Bronchial epithelial cell (primary cell): ENCODE data around the gene MET. TPM values are rescaled to one million over a fixed set of nuclear protein-coding genes. Genes with fewer than 3 reads are reported as not detected.
A peak's percentile ranks its signal among the peaks of the same experiment; 100 is the strongest.

ENCODE experiments used
- DNase-seq: peaks from one replicate; pipeline ENCODE4 v3.0.0-alpha.2; 2010; ENCODE audit warnings: low read depth
- FAIRE-seq: peaks from 2 replicates; lab custom pipeline; 2011; peaks lifted over from hg19 to GRCh38; lab: Jason Lieb, UNC
- H3K27me3 ChIP-seq: 2 replicates; pipeline ENCODE4 v1.5.1; 2011; ENCODE audit warnings: low read length; ENCODE audit not compliant: control insufficient read depth, insufficient read depth
- H3K36me3 ChIP-seq: 2 replicates; pipeline ENCODE4 v1.5.1; 2011; ENCODE audit warnings: low read length; ENCODE audit not compliant: control insufficient read depth, insufficient read depth
- H3K4me3 ChIP-seq: 2 replicates; pipeline ENCODE4 v1.5.1; 2011; ENCODE audit warnings: mild to moderate bottlenecking, low read depth, low read length, control low read depth
- CTCF ChIP-seq: IDR thresholded peaks from 2 replicates; pipeline ENCODE4 v1.5.1; 2011; ENCODE audit warnings: mild to moderate bottlenecking, moderate library complexity, low read length, control low read depth, inconsistent platforms; ENCODE audit not compliant: insufficient read depth, severe bottlenecking
- total RNA-seq: library from RNA; depleted of rRNA; stranded (reverse); fragments of >200 nt; gene quantifications from 2 replicates; pipeline ENCODE4 v1.2.1, GENCODE V29; 2014

MET gene
- total RNA-seq, 1 donor from 2014 or later, result 156 TPM

- DNase-seq (no peak), FAIRE-seq (no peak)
- Histone ChIP-seq H3K27me3 (no peaks in the 10 kb centered on the region), H3K36me3 (no peaks in the 10 kb centered on the region), H3K4me3 (no peak overlapping the region)
- TF ChIP-seq CTCF, result no peak
These were observed 3.9 kb downstream of the MET start for GRCh38 chr7:116675812-116676355.

DNA sequence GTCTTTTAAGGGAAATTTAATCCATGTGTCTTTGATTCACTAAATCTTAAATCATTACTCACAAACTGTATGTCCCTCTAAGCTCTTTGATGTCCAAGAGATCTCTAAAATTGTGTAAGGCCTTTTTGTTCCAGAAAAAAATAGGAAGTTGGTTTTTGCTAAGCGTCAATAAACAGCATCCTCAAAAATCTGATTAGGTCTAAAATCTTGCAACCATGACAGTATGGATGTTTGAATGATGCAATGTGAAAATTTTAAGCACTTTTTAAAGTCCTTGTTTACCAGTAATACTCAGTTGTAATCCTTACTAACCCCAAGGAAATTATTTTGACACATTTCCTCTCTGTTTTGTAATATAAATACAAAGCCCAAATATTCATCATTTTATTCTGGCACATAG is 6.8 kb downstream of the MET start:
- no peak for TF ChIP-seq CTCF
- Histone ChIP-seq H3K27me3 (no peaks in the 10 kb centered on the region), H3K4me3 (no peak overlapping the region), H3K36me3 (peaks cover 1% of the 10 kb centered on the region)
- FAIRE-seq, result no peak
- no peak for DNase-seq

- peak; percentile 100 for DNase-seq
- H3K36me3 ChIP-seq, result peaks cover 1% of the 10 kb centered on the region
- FAIRE-seq, result no peak
- H3K27me3 ChIP-seq, result no peaks in the 10 kb centered on the region
- no peak overlapping the region for H3K4me3 ChIP-seq
- TF ChIP-seq CTCF, result no peak
These were observed 7.5 kb downstream of the MET start for GRCh38 chr7:116679500-116679899.

DNA sequence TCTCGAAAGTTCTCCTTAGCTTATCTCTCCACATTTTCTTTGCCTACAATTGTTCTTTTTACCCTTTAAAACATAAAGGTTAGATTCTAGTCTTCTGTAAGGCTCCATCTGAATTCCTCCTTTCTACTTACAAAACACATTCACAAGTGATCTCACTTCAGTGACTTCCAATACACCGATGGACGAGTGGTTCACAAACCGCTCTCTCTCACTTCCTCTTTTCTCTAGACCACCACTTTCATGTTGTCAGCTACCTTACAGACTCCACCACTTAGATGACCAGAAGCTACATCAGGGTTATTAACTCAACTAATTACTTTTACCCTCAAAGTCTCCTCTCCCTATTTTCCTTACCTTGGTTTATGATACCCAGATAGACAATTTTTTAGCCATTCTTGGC is 11.8 kb downstream of the MET start:
- TF ChIP-seq CTCF, result no peak
- H3K27me3 ChIP-seq, result no peaks in the 10 kb centered on the region
- H3K36me3 ChIP-seq, result peaks cover 3% of the 10 kb centered on the region
- DNase-seq, result no peak
- no peak for FAIRE-seq
- H3K4me3 ChIP-seq, result no peak overlapping the region

DNA sequence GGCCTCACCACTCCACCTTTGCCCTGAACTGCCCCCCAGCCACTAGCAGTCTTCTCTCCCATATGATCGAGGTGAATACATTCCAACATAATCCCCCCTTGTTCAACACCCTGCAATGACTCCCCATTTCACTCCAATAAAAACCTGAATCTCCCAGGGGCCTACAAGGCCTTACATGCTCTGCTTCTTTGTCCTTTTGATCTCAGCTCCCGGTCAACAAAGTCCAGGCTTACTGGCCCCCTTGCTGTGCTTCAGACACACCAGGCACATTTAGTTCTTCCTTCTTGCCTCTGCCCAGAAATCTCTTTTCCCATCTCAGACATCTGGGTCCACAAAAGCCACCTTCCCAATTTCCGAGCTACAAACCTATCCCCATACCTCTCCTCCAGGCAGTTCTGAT is 14.0 kb downstream of the MET start:
- H3K27me3 ChIP-seq, result no peaks in the 10 kb centered on the region
- FAIRE-seq, result no peak
- H3K4me3 ChIP-seq, result no peak overlapping the region
- no peak for DNase-seq
- no peak for TF ChIP-seq CTCF
- H3K36me3 ChIP-seq, result peaks cover 3% of the 10 kb centered on the region

- H3K27me3 ChIP-seq, result no peaks in the 10 kb centered on the region
- TF ChIP-seq CTCF, result no peak
- no peak overlapping the region for H3K4me3 ChIP-seq
- DNase-seq (no peak), FAIRE-seq (no peak)
- H3K36me3 ChIP-seq, result peaks cover 3% of the 10 kb centered on the region
These were observed 14.9 kb downstream of the MET start for GRCh38 chr7:116686812-116687419.
